ENCODE results near the gene ZNF845.
"Not testable (repeated sequence)": the region's sequence is repeated elsewhere in the genome, so short reads cannot be mapped to it uniquely, and the experiment has no call there.

ZNF845 gene

GRCh38 chr19:53328967-53329366 is 4.6 kb upstream of the ZNF845 start:
- H2AFZ ChIP-seq (ENCODE audit: insufficient read depth, low read length, poor library complexity): no peak overlapping the region
- H3K9me3 ChIP-seq (ENCODE audit: insufficient read depth, low read depth, low read length): peaks cover 7% of the 10 kb centered on the region
- DNase-seq: no peak
- H3K4me2 ChIP-seq (ENCODE audit: low read length): no peak overlapping the region
- H3K27ac ChIP-seq (ENCODE audit: low read depth, low read length): no peak overlapping the region
- no peak overlapping the region for H2BK5ac ChIP-seq (ENCODE audit: low read depth, low read length, poor library complexity)
- H4K8ac ChIP-seq (ENCODE audit: low read depth, low read length): no peak overlapping the region
- H3K9ac ChIP-seq (ENCODE audit: low read length): no peak overlapping the region
- H3K4me1 ChIP-seq (ENCODE audit: control insufficient read depth in 1 of 2, insufficient read depth in 2 of 2, low read length in 2 of 2): peaks cover 0 to 3% of the 10 kb centered on the region in 2 experiments
- no peaks in the 10 kb centered on the region for H3K36me3 ChIP-seq (ENCODE audit: control insufficient read depth in 1 of 2, insufficient read depth in 2 of 2, low read length in 2 of 2)
- H3K79me2 ChIP-seq (ENCODE audit: control insufficient read depth, insufficient read depth, low read length, poor library complexity): peaks cover 4% of the 10 kb centered on the region
- H3K23ac ChIP-seq (ENCODE audit: low read length): no peak overlapping the region
- no peak overlapping the region for H4K12ac ChIP-seq (ENCODE audit: low read depth, low read length)
- H2BK120ac ChIP-seq (ENCODE audit: insufficient read depth, low read length, poor library complexity): no peak overlapping the region
- H2AK5ac ChIP-seq (ENCODE audit: low read length): no peak overlapping the region
- H3K4me3 ChIP-seq (ENCODE audit: low read depth, low read length): no peak overlapping the region
- no peak overlapping the region for H4K91ac ChIP-seq (ENCODE audit: low read depth, low read length)
- no peak overlapping the region for H3K4ac ChIP-seq (ENCODE audit: low read depth, low read length)
- H3K27me3 ChIP-seq (ENCODE audit: insufficient read depth, low read length): no peaks in the 10 kb centered on the region
- peaks cover 8% of the 10 kb centered on the region for H3K79me1 ChIP-seq (ENCODE audit: low read length)
- no CpG with 5 or more reads among the region's 24 CpGs for WGBS (ENCODE audit: extremely low coverage, insufficient coverage, insufficient read length)
- H2BK12ac ChIP-seq (ENCODE audit: low read length): no peak overlapping the region
- no peak overlapping the region for H3K14ac ChIP-seq (ENCODE audit: low read length)
- no peak overlapping the region for H3K18ac ChIP-seq (ENCODE audit: low read length)

- Histone ChIP-seq H3K14ac (ENCODE audit: low read length) (no peak overlapping the region), H3K4me3 (ENCODE audit: low read depth, low read length) (no peak overlapping the region), H3K23ac (ENCODE audit: low read length) (no peak overlapping the region), H3K27me3 (ENCODE audit: insufficient read depth, low read length) (no peaks in the 10 kb centered on the region), H3K9me3 (ENCODE audit: insufficient read depth, low read depth, low read length) (peaks cover 5% of the 10 kb centered on the region), H3K27ac (ENCODE audit: low read depth, low read length) (no peak overlapping the region), H3K4me2 (ENCODE audit: low read length) (no peak overlapping the region), H3K4ac (ENCODE audit: low read depth, low read length) (no peak overlapping the region), H4K91ac (ENCODE audit: low read depth, low read length) (no peak overlapping the region), H2AK5ac (ENCODE audit: low read length) (no peak overlapping the region), H2BK120ac (ENCODE audit: insufficient read depth, low read length, poor library complexity) (no peak overlapping the region), H2BK12ac (ENCODE audit: low read length) (no peak overlapping the region), H3K9ac (ENCODE audit: low read length) (no peak overlapping the region), H3K79me1 (ENCODE audit: low read length) (peaks cover 9% of the 10 kb centered on the region), H3K4me1 (ENCODE audit: control insufficient read depth in 1 of 2, insufficient read depth in 2 of 2, low read length in 2 of 2) (peaks cover 0 to 5% of the 10 kb centered on the region in 2 experiments), H3K18ac (ENCODE audit: low read length) (no peak overlapping the region), H3K36me3 (ENCODE audit: control insufficient read depth in 1 of 2, insufficient read depth in 2 of 2, low read length in 2 of 2) (no peaks in the 10 kb centered on the region), H2AFZ (ENCODE audit: insufficient read depth, low read length, poor library complexity) (no peak overlapping the region), H2BK5ac (ENCODE audit: low read depth, low read length, poor library complexity) (no peak overlapping the region), H4K8ac (ENCODE audit: low read depth, low read length) (no peak overlapping the region), H4K12ac (ENCODE audit: low read depth, low read length) (no peak overlapping the region), H3K79me2 (ENCODE audit: control insufficient read depth, insufficient read depth, low read length, poor library complexity) (peaks cover 5% of the 10 kb centered on the region)
- no CpG with 5 or more reads among the region's 14 CpGs for WGBS (ENCODE audit: extremely low coverage, insufficient coverage, insufficient read length)
- peak; percentile 61 to 75 for DNase-seq
These were observed 1.1 kb upstream of the ZNF845 start for GRCh38 chr19:53332484-53332883.

- peak overlapping the region; percentile 33 for H4K91ac ChIP-seq (ENCODE audit: low read depth, low read length)
- peak overlapping the region; percentile 89 for H3K4me2 ChIP-seq (ENCODE audit: low read length)
- H3K27ac ChIP-seq (ENCODE audit: low read depth, low read length): peak overlapping the region; percentile 70
- peaks cover 9% of the 10 kb centered on the region for H3K79me1 ChIP-seq (ENCODE audit: low read length)
- peaks cover 5% of the 10 kb centered on the region for H3K9me3 ChIP-seq (ENCODE audit: insufficient read depth, low read depth, low read length)
- H2BK5ac ChIP-seq (ENCODE audit: low read depth, low read length, poor library complexity): peak overlapping the region; percentile 31
- peaks cover 0 to 5% of the 10 kb centered on the region in 2 experiments for H3K4me1 ChIP-seq (ENCODE audit: control insufficient read depth in 1 of 2, insufficient read depth in 2 of 2, low read length in 2 of 2)
- H3K4me3 ChIP-seq (ENCODE audit: low read depth, low read length): peak overlapping the region; percentile 38
- H3K79me2 ChIP-seq (ENCODE audit: control insufficient read depth, insufficient read depth, low read length, poor library complexity): peaks cover 5% of the 10 kb centered on the region
- H3K36me3 ChIP-seq (ENCODE audit: control insufficient read depth in 1 of 2, insufficient read depth in 2 of 2, low read length in 2 of 2): peaks cover under 1 to 4% of the 10 kb centered on the region in 2 experiments
- WGBS (ENCODE audit: extremely low coverage, insufficient coverage, insufficient read length): no CpG with 5 or more reads among the region's 14 CpGs
- no peak overlapping the region for H2AK5ac ChIP-seq (ENCODE audit: low read length)
- H3K18ac ChIP-seq (ENCODE audit: low read length): peak overlapping the region; percentile 67
- peak overlapping the region; percentile 85 for H4K8ac ChIP-seq (ENCODE audit: low read depth, low read length)
- peak overlapping the region; percentile 44 for H3K4ac ChIP-seq (ENCODE audit: low read depth, low read length)
- peak overlapping the region; percentile 91 for H2AFZ ChIP-seq (ENCODE audit: insufficient read depth, low read length, poor library complexity)
- peak overlapping the region; percentile 72 for H2BK120ac ChIP-seq (ENCODE audit: insufficient read depth, low read length, poor library complexity)
- H3K9ac ChIP-seq (ENCODE audit: low read length): no peak overlapping the region
- H2BK12ac ChIP-seq (ENCODE audit: low read length): peak overlapping the region; percentile 35
- H3K27me3 ChIP-seq (ENCODE audit: insufficient read depth, low read length): no peaks in the 10 kb centered on the region
- peak; percentile 91 to 93 for DNase-seq
- H4K12ac ChIP-seq (ENCODE audit: low read depth, low read length): peak overlapping the region; percentile 84
- H3K14ac ChIP-seq (ENCODE audit: low read length): peak overlapping the region; percentile 62
- H3K23ac ChIP-seq (ENCODE audit: low read length): no peak overlapping the region
These were observed 485 bp upstream of the ZNF845 start for GRCh38 chr19:53333066-53333462.

GRCh38 chr19:53344403-53344802 is 10.9 kb downstream of the ZNF845 start:
- peaks cover 52 to 54% of the 10 kb centered on the region in 2 experiments for H3K36me3 ChIP-seq (ENCODE audit: control insufficient read depth in 1 of 2, insufficient read depth in 2 of 2, low read length in 2 of 2)
- not testable (repeated sequence) for H3K23ac ChIP-seq (ENCODE audit: low read length); H3K4me1 ChIP-seq (ENCODE audit: control insufficient read depth in 1 of 2, insufficient read depth in 2 of 2, low read length in 2 of 2); H3K79me1 ChIP-seq (ENCODE audit: low read length); H3K18ac ChIP-seq (ENCODE audit: low read length); H3K4ac ChIP-seq (ENCODE audit: low read depth, low read length); H4K12ac ChIP-seq (ENCODE audit: low read depth, low read length); H3K27me3 ChIP-seq (ENCODE audit: insufficient read depth, low read length); H4K8ac ChIP-seq (ENCODE audit: low read depth, low read length); H2AK5ac ChIP-seq (ENCODE audit: low read length); H3K79me2 ChIP-seq (ENCODE audit: control insufficient read depth, insufficient read depth, low read length, poor library complexity); H2BK12ac ChIP-seq (ENCODE audit: low read length); H3K4me2 ChIP-seq (ENCODE audit: low read length); H2BK120ac ChIP-seq (ENCODE audit: insufficient read depth, low read length, poor library complexity); H3K27ac ChIP-seq (ENCODE audit: low read depth, low read length); H2BK5ac ChIP-seq (ENCODE audit: low read depth, low read length, poor library complexity); H4K91ac ChIP-seq (ENCODE audit: low read depth, low read length); H3K9ac ChIP-seq (ENCODE audit: low read length); H3K14ac ChIP-seq (ENCODE audit: low read length); DNase-seq; H3K9me3 ChIP-seq (ENCODE audit: insufficient read depth, low read depth, low read length); H3K4me3 ChIP-seq (ENCODE audit: low read depth, low read length); H2AFZ ChIP-seq (ENCODE audit: insufficient read depth, low read length, poor library complexity)
- no CpG with 5 or more reads among the region's 4 CpGs for WGBS (ENCODE audit: extremely low coverage, insufficient coverage, insufficient read length)
